Glutamatergic neuron (in vitro differentiated cells): Measurements from ENCODE around the gene KRT82. TPM values are rescaled to one million over a fixed set of nuclear protein-coding genes. Genes with fewer than 3 reads are reported as not detected.

ENCODE experiments used
- DNase-seq: peaks from one replicate; pipeline ENCODE4 v3.0.0; 2022
- H3K27ac Mint-ChIP-seq: one replicate; pipeline ENCODE4 v1.8.0; 2020; ENCODE audit warnings: mild to moderate bottlenecking, mixed read lengths, inconsistent platforms; ENCODE audit not compliant: unreplicated experiment
- H3K27me3 Mint-ChIP-seq: one replicate; pipeline ENCODE4 v1.8.0; 2020; ENCODE audit warnings: mild to moderate bottlenecking, moderate library complexity, mixed read lengths, inconsistent platforms; ENCODE audit not compliant: unreplicated experiment
- H3K36me3 Mint-ChIP-seq: one replicate; pipeline ENCODE4 v1.8.0; 2020; ENCODE audit warnings: mild to moderate bottlenecking, mixed read lengths, inconsistent platforms; ENCODE audit not compliant: unreplicated experiment
- H3K4me1 Mint-ChIP-seq: one replicate; pipeline ENCODE4 v1.8.0; 2020; ENCODE audit warnings: mild to moderate bottlenecking, low read depth, mixed read lengths, inconsistent platforms; ENCODE audit not compliant: unreplicated experiment
- H3K4me3 Mint-ChIP-seq: one replicate; pipeline ENCODE4 v1.8.0; 2020; ENCODE audit warnings: mild to moderate bottlenecking, mixed read lengths, inconsistent platforms; ENCODE audit not compliant: unreplicated experiment
- H3K9me3 Mint-ChIP-seq: one replicate; pipeline ENCODE4 v1.8.0; 2020; ENCODE audit warnings: mild to moderate bottlenecking, moderate library complexity, mixed read lengths, inconsistent platforms; ENCODE audit not compliant: unreplicated experiment
- CTCF ChIP-seq: fragments of 200-600 bp; sonication (generic); IDR thresholded peaks from one replicate; pipeline ENCODE4 v1.5.0; 2021; ENCODE audit not compliant: partially characterized antibody, unreplicated experiment
- total RNA-seq: library from RNA; stranded (reverse); fragmentation: NEBNext Ultra II Directional; extraction: Animal tissue kit (Norgen Biotek cat#: 25700); gene quantifications from one replicate; pipeline ENCODE4 v1.2.1, GENCODE V29; 2021; ENCODE audit not compliant: unreplicated experiment

The KRT82 gene
- total RNA-seq, 1 donor from 2014 or later: not detected

GRCh38 chr12:52435659-52435999 is 29.5 kb upstream of the KRT82 start:
- H3K36me3 Mint-ChIP-seq: no peaks in the 10 kb centered on the region
- no peak for TF ChIP-seq CTCF
- H3K9me3 Mint-ChIP-seq: peaks cover 7% of the 10 kb centered on the region
- peaks cover 7% of the 10 kb centered on the region for H3K4me1 Mint-ChIP-seq
- H3K4me3 Mint-ChIP-seq: no peak overlapping the region
- no peak for DNase-seq
- H3K27ac Mint-ChIP-seq: no peak overlapping the region
- H3K27me3 Mint-ChIP-seq: peaks cover 7% of the 10 kb centered on the region

DNA sequence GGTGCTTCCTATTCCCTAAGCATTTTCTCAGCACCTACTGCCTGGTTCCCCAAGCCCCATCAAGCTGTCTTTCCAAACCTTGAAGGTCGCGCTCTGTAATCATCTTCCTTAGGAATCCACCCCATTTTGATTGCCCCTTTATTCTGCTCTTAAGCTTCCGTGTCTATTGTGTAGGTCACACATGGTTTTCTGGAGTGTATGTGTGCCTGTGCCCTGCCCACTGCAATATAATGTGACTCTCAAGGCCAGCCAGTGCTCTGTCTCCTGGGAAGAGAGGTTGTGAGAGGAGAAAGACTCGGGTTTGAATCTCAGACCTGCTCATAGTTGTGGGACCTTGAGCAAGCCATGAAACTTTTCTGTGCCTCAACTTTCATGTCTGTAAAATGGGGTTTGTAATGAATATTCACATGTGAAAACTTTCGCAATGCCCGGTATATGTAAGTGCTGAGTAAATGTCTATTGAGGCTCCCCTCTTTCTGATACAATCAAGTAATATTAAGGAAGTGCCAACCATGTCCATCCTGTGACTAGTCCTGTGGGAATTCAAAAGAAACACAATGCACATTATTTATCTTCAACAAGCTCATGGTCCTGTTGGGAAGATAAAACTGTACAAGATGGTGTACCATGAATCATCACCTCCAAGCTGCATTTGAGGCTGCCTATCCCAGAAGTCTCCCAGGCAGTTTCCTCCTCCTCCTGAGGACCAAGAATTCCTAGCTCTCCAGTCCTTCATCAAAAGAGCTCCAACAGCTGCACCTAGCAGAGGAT is 28.8 kb upstream of the KRT82 start:
- Mint-ChIP-seq H3K9me3 (peaks cover 7% of the 10 kb centered on the region), H3K27me3 (peaks cover 7% of the 10 kb centered on the region), H3K4me3 (no peak overlapping the region), H3K27ac (no peak overlapping the region), H3K36me3 (no peaks in the 10 kb centered on the region), H3K4me1 (peaks cover 6% of the 10 kb centered on the region)
- DNase-seq: no peak
- TF ChIP-seq CTCF: no peak

GRCh38 chr12:52434081-52434733 is 28.1 kb upstream of the KRT82 start, which contains the start of gene KRT75:
KRT75 (minus strand) TSS chr12:52434371; CDS start chr12:52434304, 67 bp downstream.
- DNase-seq: no peak
- Mint-ChIP-seq H3K4me3 (no peak within 1 kb of the TSS), H3K4me1 (peaks cover 4% of the 10 kb centered on the region), H3K9me3 (peaks cover 7% of the 10 kb centered on the region), H3K27ac (no peak within 1 kb of the TSS), H3K27me3 (peaks cover 9% of the 10 kb centered on the region), H3K36me3 (no peaks in the 10 kb centered on the region)
- no peak for TF ChIP-seq CTCF

GRCh38 chr12:52433501-52434080 is 27.5 kb upstream of the KRT82 start:
- H3K27ac Mint-ChIP-seq: no peak overlapping the region
- DNase-seq: no peak
- H3K9me3 Mint-ChIP-seq: peaks cover 6% of the 10 kb centered on the region
- TF ChIP-seq CTCF: no peak
- H3K27me3 Mint-ChIP-seq: peaks cover 9% of the 10 kb centered on the region
- no peaks in the 10 kb centered on the region for H3K36me3 Mint-ChIP-seq
- H3K4me1 Mint-ChIP-seq: peaks cover 4% of the 10 kb centered on the region
- no peak overlapping the region for H3K4me3 Mint-ChIP-seq
